Retinal pigment epithelial cell (primary cell): ENCODE measurements around the gene CLIC1.

Experiments used
- DNase-seq: peaks from one replicate; pipeline ENCODE4 v3.0.0-alpha.2; 2010; ENCODE audit warnings: low read depth
- H3K4me3 ChIP-seq: 2 replicates; pipeline ENCODE4 v1.5.1; 2011; ENCODE audit warnings: mild to moderate bottlenecking, low read length, control low read depth, moderate library complexity
- CTCF ChIP-seq: conservative IDR thresholded peaks from 2 replicates; pipeline ENCODE4 v1.5.1; 2011; ENCODE audit warnings: low read depth, low read length, control low read depth, inconsistent platforms

CLIC1 gene

GRCh38 chr6:31720196-31720770 lies 16.0 kb downstream of the CLIC1 start:
- DNase-seq, result no peak
- TF ChIP-seq CTCF, result no peak
- no peak overlapping the region for H3K4me3 ChIP-seq

DNA sequence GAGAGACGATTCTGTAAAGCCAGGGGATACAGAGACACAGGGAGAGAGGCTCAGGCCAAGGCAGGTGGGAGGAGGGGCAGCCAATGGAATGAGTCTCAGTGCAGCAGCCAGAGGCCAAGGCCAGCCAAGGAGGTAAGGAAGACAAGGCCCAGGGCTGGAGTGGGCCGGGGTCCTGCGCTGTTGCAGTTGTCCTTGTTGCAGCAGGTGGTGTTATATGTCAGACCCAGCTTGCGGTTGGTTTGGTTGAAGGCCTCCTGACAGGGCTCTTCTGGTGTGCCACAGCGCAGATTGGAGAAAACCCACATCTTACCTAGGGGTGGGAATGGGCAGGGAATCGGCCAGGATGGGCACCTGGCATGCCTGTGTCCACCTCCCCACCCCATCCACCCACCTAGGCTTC lies 17.3 kb downstream of the CLIC1 start:
- no peak overlapping the region for H3K4me3 ChIP-seq
- DNase-seq, result no peak
- TF ChIP-seq CTCF, result no peak

DNA sequence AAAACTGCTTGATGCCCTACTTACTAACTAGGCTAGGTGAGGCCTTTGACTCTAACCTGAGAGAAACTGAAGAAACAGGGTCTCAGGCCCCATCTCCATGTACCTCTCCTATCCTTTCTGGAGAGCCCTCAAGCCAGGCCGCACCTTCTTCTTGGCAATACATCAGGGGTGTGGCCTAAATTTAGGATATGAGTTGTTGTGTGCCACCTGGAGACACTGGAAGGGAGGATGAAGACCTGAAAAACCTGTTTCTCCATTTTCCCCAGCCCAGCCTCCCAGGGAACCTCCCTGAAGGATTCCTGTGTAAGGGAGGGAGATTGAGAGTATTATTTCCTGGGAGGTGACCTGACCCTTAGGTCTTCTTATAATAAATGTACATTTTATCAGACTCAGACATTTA lies 18.1 kb downstream of the CLIC1 start:
- H3K4me3 ChIP-seq, result no peak overlapping the region
- DNase-seq, result no peak
- no peak for TF ChIP-seq CTCF

DNA sequence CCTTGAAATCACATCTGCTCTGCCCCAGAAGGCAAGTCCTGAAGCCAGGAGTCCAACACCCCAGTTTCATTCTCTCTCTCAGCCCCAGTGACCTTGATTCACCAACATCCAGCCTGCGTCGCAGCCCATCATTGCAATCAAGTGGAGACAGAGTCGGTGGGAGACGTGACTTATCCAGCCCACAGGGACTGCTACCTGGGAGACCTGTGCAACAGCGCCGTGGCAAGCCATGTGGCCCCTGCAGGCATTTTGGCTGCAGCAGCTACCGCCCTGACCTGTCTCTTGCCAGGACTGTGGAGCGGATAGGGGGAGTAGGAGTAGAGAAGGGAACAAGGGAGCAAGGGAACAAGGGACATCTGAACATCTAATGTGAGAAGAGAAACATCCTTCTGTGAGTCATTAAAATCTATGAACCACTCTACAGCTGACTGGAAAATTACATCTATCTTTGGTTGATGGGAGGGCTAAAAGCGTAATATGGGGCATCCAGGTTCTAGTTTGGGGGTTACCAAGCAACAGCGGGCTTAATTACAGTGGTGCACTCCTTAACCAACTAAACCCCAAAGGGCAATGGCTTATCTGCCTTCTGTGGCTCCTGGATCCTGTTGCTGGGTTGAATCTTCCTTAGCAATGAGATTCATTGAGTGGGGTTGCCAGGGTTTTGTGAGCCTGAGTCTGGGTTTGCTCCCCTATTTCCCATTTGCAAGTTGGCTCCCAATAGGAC lies 18.7 kb downstream of the CLIC1 start:
- TF ChIP-seq CTCF, result no peak
- DNase-seq, result no peak
- H3K4me3 ChIP-seq, result no peak overlapping the region

DNA sequence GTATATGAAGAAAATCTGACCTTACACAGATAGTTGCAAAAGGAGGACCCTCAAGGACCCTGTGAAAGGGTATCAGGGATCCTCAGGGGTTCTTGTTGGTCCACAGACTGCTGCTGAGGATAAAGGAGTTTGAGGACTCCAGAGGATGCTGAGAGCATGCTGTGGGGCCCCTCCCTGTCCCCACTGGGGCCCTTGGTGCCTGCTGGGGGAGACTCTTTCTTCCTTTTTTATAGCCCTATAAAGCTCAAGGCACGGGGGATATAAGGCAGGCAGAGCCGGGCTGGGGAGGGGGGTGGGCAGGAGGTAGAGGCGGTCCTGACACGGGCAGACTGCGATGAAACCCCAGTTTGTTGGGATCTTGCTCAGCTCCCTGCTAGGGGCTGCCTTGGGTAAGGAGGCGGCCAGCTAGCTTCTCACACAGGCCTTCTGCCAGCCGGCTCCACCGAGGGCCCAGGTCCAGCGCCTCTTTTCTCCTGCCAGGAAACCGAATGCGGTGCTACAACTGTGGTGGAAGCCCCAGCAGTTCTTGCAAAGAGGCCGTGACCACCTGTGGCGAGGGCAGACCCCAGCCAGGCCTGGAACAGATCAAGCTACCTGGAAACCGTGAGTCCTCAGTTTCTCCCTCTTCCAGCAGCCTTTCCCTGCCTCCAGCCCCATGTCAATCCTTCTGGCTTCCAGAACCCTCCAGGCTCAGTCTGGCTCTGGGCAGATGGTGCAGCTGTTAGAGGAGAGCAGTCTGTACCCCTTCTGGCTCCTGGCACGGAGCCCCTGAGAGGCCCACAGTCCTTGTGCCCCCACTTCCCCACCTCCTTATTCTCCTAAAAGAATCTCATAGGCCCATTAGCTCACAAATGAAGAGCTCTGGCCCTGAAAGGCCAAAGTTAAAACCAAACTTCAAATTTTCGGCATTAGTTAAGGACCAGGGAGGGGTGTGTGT lies 21.0 kb downstream of the CLIC1 start, which contains the start of gene LY6G6D:
LY6G6D (plus strand) TSS at position 327 of the 937 bp plus-strand sequence; CDS start at position 335, 8 bp downstream.
- no peak within 1 kb of the TSS for H3K4me3 ChIP-seq
- TF ChIP-seq CTCF, result no peak
- no peak for DNase-seq

DNA sequence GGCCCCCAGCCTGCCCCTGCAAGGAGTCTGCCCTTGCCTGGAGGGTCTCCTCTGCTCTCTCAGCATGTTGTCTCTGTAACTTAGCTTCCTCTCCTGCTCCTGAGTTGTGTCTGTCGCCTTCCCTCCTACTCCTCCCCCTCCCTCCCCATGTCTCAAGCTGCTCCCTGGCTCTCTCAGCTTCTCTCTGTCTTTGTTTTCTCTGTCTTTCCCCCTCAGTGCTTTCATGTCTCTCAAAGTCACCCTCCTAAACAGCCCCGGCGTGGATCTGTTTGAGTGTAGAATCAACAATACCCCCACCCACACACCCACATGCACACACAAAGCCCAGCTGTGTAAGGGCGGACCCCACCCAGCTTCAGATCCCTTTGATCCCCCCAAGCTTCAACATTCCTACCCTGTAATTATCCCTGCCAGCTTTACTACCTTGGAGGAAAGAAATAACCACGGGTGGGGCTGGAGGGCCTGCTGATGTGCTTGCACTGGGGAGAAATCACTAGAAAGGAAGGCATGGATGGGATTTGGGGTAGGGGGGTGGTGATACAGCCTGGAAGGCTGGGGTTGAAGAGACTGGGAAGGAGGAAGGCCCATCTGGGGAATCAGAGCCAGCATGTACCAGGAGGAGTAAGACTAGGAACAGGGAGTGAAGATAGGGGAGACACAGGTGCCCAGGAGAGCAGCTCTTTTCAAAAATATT lies 22.2 kb downstream of the CLIC1 start:
- no peak overlapping the region for H3K4me3 ChIP-seq
- TF ChIP-seq CTCF, result no peak
- DNase-seq, result no peak
